ENCODE results near the gene CATSPERD.

CATSPERD gene

DNA sequence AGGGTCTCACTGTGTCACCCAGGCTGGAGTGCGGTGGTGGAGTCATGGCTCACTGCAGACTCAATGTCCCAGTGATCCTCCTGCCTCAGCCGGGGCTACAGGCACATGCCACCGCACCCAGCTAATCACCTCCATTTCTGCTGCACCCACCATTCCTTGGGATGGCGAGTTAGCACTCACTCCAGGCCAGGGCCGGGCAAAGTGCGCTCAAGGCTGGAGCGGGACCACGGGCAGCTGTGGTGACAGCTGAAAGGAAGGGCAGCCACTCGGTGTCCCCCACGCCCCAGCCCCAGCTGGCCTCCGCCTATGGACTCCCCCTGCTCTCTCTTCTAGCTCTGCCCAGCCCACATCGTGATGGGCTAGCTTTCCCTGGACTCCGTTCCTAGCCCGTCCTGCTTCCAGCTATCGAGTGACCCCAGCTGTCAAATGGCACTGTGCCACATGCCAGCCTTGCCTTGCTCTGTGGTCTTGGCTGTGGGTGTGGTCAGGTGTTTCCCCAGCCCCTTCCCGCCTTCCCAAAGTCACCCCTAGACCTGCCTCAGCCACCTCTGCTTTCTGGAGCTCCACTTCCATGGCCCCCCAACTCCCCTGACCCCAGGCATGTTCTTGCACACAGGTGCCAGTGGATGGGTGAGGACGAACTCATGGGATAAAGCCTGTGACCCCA, 44.2 kb upstream of the CATSPERD start:
- no peak overlapping the region for H3K4me3 ChIP-seq (ENCODE audit: low read depth, low read length)
- H3K27me3 ChIP-seq (replicated peaks) = no peaks in the 10 kb centered on the region
- H3K27ac ChIP-seq = no peak overlapping the region
- no peak for DNase-seq
- in situ Hi-C loops (cut with HindIII; ENCODE audit: low pct_ligation_motif_present, low sequenced_read_pairs) = no loop called here
- H3K36me3 ChIP-seq (replicated peaks) = peaks cover 7% of the 10 kb centered on the region
- TF ChIP-seq CTCF (IDR thresholded peaks at IDR 0.05; ENCODE audit: low read depth, low read length, missing control alignments) = no peak

- DNase-seq = no peak
- in situ Hi-C loops (cut with HindIII; ENCODE audit: low pct_ligation_motif_present, low sequenced_read_pairs) = no loop called here
- Histone ChIP-seq H3K4me3 (ENCODE audit: low read depth, low read length) (no peak overlapping the region), H3K27me3 (replicated peaks) (no peaks in the 10 kb centered on the region), H3K36me3 (replicated peaks) (peaks cover 6% of the 10 kb centered on the region), H3K27ac (no peak overlapping the region)
- no peak for TF ChIP-seq CTCF (IDR thresholded peaks at IDR 0.05; ENCODE audit: low read depth, low read length, missing control alignments)
Observed at GRCh38 chr19:5676772-5677105, 43.7 kb upstream of the CATSPERD start.

GRCh38 chr19:5677136-5677535, 43.3 kb upstream of the CATSPERD start:
- DNase-seq = no peak
- H3K4me3 ChIP-seq (ENCODE audit: low read depth, low read length) = no peak overlapping the region
- H3K27ac ChIP-seq = no peak overlapping the region
- no peak for TF ChIP-seq CTCF (IDR thresholded peaks at IDR 0.05; ENCODE audit: low read depth, low read length, missing control alignments)
- no peaks in the 10 kb centered on the region for H3K27me3 ChIP-seq (replicated peaks)
- in situ Hi-C loops (cut with HindIII; ENCODE audit: low pct_ligation_motif_present, low sequenced_read_pairs) = no loop called here
- H3K36me3 ChIP-seq (replicated peaks) = peaks cover 6% of the 10 kb centered on the region

GRCh38 chr19:5677580-5677979, 42.9 kb upstream of the CATSPERD start:
- TF ChIP-seq CTCF (IDR thresholded peaks at IDR 0.05; ENCODE audit: low read depth, low read length, missing control alignments) = no peak
- in situ Hi-C loops (cut with HindIII; ENCODE audit: low pct_ligation_motif_present, low sequenced_read_pairs) = no loop called here
- H3K36me3 ChIP-seq (replicated peaks) = peaks cover 6% of the 10 kb centered on the region

GRCh38 chr19:5678071-5678718, 42.2 kb upstream of the CATSPERD start:
- H3K36me3 ChIP-seq (replicated peaks) = peaks cover 6% of the 10 kb centered on the region
- H3K27me3 ChIP-seq (replicated peaks) = no peaks in the 10 kb centered on the region
- no peak for TF ChIP-seq CTCF (IDR thresholded peaks at IDR 0.05; ENCODE audit: low read depth, low read length, missing control alignments)
- H3K27ac ChIP-seq = no peak overlapping the region
- in situ Hi-C loops (cut with HindIII; ENCODE audit: low pct_ligation_motif_present, low sequenced_read_pairs) = no loop called here
- DNase-seq = no peak
- no peak overlapping the region for H3K4me3 ChIP-seq (ENCODE audit: low read depth, low read length)

More at GRCh38 chr19:5677580-5677979, 42.9 kb upstream of the CATSPERD start:
- Histone ChIP-seq H3K4me3 (ENCODE audit: low read depth, low read length) (no peak overlapping the region), H3K27ac (no peak overlapping the region), H3K27me3 (replicated peaks) (no peaks in the 10 kb centered on the region)
- DNase-seq = no peak

Data from brain microvascular endothelial cell (primary cell).